ENCODE measurements around the gene CTAGE1. TPM values are rescaled to one million over a fixed set of nuclear protein-coding genes. Genes with fewer than 3 reads are reported as not detected.

The CTAGE1 gene
- total RNA-seq, 2 donors from 2014 or later = not detected

DNA sequence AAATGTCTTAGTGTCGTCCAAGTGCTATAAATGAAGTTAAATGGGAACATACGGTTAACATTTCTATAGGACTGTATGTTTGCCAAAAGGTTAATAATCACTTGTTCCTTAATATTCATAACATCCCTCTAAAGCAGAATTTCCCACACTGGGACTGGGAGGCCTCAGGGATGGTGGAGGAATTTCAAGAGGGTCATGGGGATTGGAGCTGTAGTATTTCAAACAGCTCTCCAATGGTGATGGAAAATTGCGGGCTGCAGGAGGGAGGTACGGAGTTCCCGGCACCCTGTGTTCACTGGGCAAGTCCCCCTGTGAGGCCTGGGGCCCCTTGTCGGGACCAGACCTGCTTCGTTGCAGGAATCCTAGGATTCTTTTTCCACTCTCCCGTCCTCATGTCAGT is 39.8 kb upstream of the CTAGE1 start:
- Histone ChIP-seq H3K27me3 (replicated peaks; ENCODE audit: insufficient read depth) (no peaks in the 10 kb centered on the region), H3K4me3 (no peak overlapping the region), H3K9me3 (no peaks in the 10 kb centered on the region), H3K36me3 (no peaks in the 10 kb centered on the region), H3K4me1 (ENCODE audit: control insufficient read depth in 1 of 2, low read depth in 2 of 2) (peaks cover 2 to 18% of the 10 kb centered on the region in 2 donors), H3K27ac (no peak overlapping the region)
- ATAC-seq (ENCODE audit: insufficient number of reproducible peaks, low FRiP score, low read depth) = no peak
- DNase-seq (ENCODE audit: low spot score) = no peak
- TF ChIP-seq, protein P1, sequence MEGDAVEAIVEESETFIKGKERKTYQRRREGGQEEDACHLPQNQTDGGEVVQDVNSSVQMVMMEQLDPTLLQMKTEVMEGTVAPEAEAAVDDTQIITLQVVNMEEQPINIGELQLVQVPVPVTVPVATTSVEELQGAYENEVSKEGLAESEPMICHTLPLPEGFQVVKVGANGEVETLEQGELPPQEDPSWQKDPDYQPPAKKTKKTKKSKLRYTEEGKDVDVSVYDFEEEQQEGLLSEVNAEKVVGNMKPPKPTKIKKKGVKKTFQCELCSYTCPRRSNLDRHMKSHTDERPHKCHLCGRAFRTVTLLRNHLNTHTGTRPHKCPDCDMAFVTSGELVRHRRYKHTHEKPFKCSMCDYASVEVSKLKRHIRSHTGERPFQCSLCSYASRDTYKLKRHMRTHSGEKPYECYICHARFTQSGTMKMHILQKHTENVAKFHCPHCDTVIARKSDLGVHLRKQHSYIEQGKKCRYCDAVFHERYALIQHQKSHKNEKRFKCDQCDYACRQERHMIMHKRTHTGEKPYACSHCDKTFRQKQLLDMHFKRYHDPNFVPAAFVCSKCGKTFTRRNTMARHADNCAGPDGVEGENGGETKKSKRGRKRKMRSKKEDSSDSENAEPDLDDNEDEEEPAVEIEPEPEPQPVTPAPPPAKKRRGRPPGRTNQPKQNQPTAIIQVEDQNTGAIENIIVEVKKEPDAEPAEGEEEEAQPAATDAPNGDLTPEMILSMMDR (IDR thresholded peaks at IDR 0.05) = no peak

DNA sequence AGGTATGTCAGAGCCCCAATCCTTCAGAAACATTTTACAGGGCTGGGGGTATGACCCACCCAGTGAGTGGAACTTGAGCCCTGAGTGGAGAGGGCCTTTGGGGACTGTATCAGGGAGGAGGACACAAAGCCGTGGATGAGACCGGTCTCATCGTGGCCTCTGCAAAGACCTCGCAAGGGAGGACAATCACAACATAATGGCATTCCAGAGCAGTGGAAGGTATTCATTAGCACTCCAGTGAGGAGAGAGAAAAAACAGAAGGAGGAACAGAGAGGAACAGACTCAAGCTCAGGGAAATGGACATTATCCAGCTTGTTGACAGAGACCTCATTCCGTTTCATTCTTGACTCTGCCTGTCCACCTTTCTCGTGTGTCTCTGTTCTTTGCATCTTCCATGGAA is 38.8 kb upstream of the CTAGE1 start:
- Histone ChIP-seq H3K9me3 (no peaks in the 10 kb centered on the region), H3K27ac (no peak overlapping the region), H3K4me1 (ENCODE audit: control insufficient read depth in 1 of 2, low read depth in 2 of 2) (peaks cover 5 to 24% of the 10 kb centered on the region in 2 donors), H3K36me3 (no peaks in the 10 kb centered on the region), H3K27me3 (replicated peaks; ENCODE audit: insufficient read depth) (no peaks in the 10 kb centered on the region), H3K4me3 (no peak overlapping the region)
- ATAC-seq (ENCODE audit: insufficient number of reproducible peaks, low FRiP score, low read depth) (no peak), DNase-seq (ENCODE audit: low spot score) (no peak)
- TF ChIP-seq, protein P1 (IDR thresholded peaks at IDR 0.05) = no peak

DNA sequence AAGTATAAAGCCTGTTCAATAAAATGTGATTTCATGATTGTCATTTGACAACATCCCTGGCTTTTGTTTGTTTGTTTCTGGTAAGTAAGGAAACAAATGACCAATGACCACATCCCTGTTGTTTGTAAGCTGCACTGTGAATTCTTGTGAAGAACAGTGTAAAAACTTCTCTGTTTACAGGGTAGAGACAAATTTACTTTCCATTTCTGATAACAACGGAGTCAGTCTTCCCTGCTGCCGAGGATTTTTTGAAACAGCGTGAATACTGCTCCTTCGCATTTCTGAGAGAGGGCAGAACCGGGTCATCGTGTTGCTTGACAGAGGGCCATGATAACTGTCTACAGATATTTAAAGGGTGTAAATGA is 38.4 kb upstream of the CTAGE1 start:
- Histone ChIP-seq H3K27me3 (replicated peaks; ENCODE audit: insufficient read depth) (no peaks in the 10 kb centered on the region), H3K36me3 (no peaks in the 10 kb centered on the region), H3K9me3 (no peaks in the 10 kb centered on the region), H3K4me1 (ENCODE audit: control insufficient read depth in 1 of 2, low read depth in 2 of 2) (peaks cover 5 to 24% of the 10 kb centered on the region in 2 donors), H3K27ac (no peak overlapping the region), H3K4me3 (no peak overlapping the region)
- TF ChIP-seq, protein P1 (IDR thresholded peaks at IDR 0.05) = no peak
- DNase-seq (ENCODE audit: low spot score) (no peak), ATAC-seq (ENCODE audit: insufficient number of reproducible peaks, low FRiP score, low read depth) (no peak)

DNA sequence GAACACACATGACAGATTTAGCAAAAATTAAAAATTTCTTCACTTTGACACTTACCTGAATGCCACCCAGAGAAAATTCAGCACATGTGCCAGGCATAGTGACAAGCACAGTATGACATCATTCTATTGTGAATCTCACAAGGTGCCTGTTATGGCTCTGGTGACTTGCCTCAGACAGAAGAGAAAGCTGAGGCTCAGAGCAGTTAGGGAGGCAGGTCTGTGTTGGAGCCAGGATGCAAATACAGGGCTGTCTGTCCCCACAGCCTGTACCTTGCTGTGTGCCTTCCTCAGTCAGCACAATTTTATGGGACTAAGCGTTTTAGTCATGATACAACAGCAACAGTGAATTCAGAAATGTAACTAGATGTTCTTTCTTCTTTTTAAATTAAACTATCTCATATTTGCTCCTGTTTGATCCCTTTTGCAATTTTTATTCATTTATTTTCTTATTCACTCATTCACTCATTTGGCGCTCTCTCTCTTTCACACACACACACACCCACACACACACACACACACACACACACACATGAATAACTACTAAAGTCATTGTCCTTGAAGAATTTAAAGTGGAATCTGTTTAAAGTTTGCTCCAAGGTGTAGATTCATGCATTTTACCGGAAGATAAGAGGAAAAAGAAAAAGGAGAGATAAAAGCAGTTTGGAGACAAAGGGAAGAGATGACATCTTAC is 37.9 kb upstream of the CTAGE1 start:
- TF ChIP-seq, protein P1 (IDR thresholded peaks at IDR 0.05) = no peak
- DNase-seq (ENCODE audit: low spot score) = no peak
- Histone ChIP-seq H3K9me3 (no peaks in the 10 kb centered on the region), H3K27ac (peak overlapping the region in 1 of 2 donors; percentile 15), H3K4me1 (ENCODE audit: control insufficient read depth in 1 of 2, low read depth in 2 of 2) (peaks cover 5 to 24% of the 10 kb centered on the region in 2 donors), H3K4me3 (no peak overlapping the region), H3K36me3 (no peaks in the 10 kb centered on the region), H3K27me3 (replicated peaks; ENCODE audit: insufficient read depth) (no peaks in the 10 kb centered on the region)
- no peak for ATAC-seq (ENCODE audit: insufficient number of reproducible peaks, low FRiP score, low read depth)

DNA sequence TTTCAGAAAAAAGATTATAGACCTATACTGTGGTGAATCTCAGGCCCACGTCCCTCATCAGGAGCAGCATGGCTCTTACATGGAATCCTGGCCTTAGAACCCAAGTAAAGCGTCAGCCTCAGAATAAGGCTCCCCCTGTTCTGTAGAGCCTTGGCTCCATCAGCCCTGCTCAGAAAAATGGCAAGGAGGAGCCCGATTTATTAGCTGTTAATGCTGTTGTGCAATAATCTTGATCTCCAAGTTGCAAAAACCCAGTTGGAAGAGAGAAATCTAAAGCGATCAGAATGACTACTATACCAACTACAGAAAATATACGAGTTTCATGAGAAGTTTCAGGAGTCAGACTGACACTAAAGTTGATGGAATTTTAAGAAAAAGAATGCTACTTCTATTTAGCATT is 35.6 kb upstream of the CTAGE1 start:
- ATAC-seq (ENCODE audit: insufficient number of reproducible peaks, low FRiP score, low read depth) = no peak
- no peaks in the 10 kb centered on the region for H3K27me3 ChIP-seq (replicated peaks; ENCODE audit: insufficient read depth)
- H3K4me1 ChIP-seq (ENCODE audit: control insufficient read depth in 1 of 2, low read depth in 2 of 2) = peaks cover 5 to 24% of the 10 kb centered on the region in 2 donors
- no peaks in the 10 kb centered on the region for H3K36me3 ChIP-seq
- no peak for DNase-seq (ENCODE audit: low spot score)
- no peak overlapping the region for H3K27ac ChIP-seq
- TF ChIP-seq, protein P1 (IDR thresholded peaks at IDR 0.05) = no peak
- H3K9me3 ChIP-seq = peaks cover 13% of the 10 kb centered on the region
- no peak overlapping the region for H3K4me3 ChIP-seq

All from thoracic aorta (tissue), 2 donors.